K562 (cell line): ENCODE data around the gene ATP9B. TPM values are rescaled to one million over a fixed set of nuclear protein-coding genes. Genes with fewer than 3 reads are reported as not detected.

Source experiments
- BRD9 ChIP-seq: fragments of 450-650 bp; IDR thresholded peaks from 2 replicates; pipeline ENCODE4 v1.6.1; 2018; ENCODE audit warnings: low read depth; ENCODE audit not compliant: partially characterized antibody
- KAT2B ChIP-seq: IDR thresholded peaks from one replicate; pipeline ENCODE4 v1.6.1; 2012; ENCODE audit warnings: low read depth, mild to moderate bottlenecking, control low read depth, inconsistent platforms, low read length, moderate library complexity
- KDM1A ChIP-seq, 2 experiments: fragments of 450-650 bp; IDR thresholded peaks; 2 replicates each; pipeline ENCODE4 v1.6.1; 2016; ENCODE audit warnings: mild to moderate bottlenecking in 2 of 2
- KLF10 ChIP-seq: fragments of 250-450 bp; sonication (Bioruptor Pico); IDR thresholded peaks from 2 replicates; pipeline ENCODE4 v1.6.1; 2021; ENCODE audit warnings: matching md5 sums
- PRMT5 ChIP-seq: sonication (generic); formaldehyde crosslinking; IDR thresholded peaks from 2 replicates; pipeline ENCODE4 v1.5.0; 2020; ENCODE audit warnings: missing genetic modification reagents
- TAF9B ChIP-seq: fragments of 450-650 bp; IDR thresholded peaks from 2 replicates; pipeline ENCODE4 v1.6.1; 2018; ENCODE audit warnings: mild to moderate bottlenecking; ENCODE audit not compliant: partially characterized antibody
- TAL1 ChIP-seq: fragments of 450-650 bp; IDR thresholded peaks from 2 replicates; pipeline ENCODE4 v1.6.1; 2016; ENCODE audit warnings: mild to moderate bottlenecking
- TSC22D4 ChIP-seq: fragments of 450-650 bp; IDR thresholded peaks from 2 replicates; pipeline ENCODE4 v1.6.1; 2016; ENCODE audit warnings: missing genetic modification characterization, missing biosample characterization, control low read depth
- USF2 ChIP-seq: sonication (generic); formaldehyde crosslinking; IDR thresholded peaks from 2 replicates; pipeline ENCODE4 v1.5.0; 2020; ENCODE audit warnings: missing genetic modification reagents
- ZFP1 ChIP-seq: fragments of 450-650 bp; formaldehyde crosslinking; IDR thresholded peaks from 2 replicates; pipeline ENCODE4 v1.4.0; 2020; ENCODE audit warnings: mild to moderate bottlenecking, mixed read lengths
- polyA plus RNA-seq, 8 experiments: library from polyadenylated mRNA; depleted of rRNA in 4 of 8; stranded (reverse) in 5 of 8; unstranded in 3 of 8; fragments of >200 nt; fragmentation: Nextera tagmentation in 2 of 8; fragmentation: Illumina TruSeq in 1 of 8; extraction: Ambion mirVana in 2 of 8; extraction: Trizol in 1 of 8; gene quantifications; 2 replicates each; pipeline versions ENCODE4 v1.2.1 to v1.2.3, GENCODE V29; 2011 to 2014; ENCODE audit warnings: inconsistent platforms in 1 of 8, missing spikeins in 1 of 8
- total RNA-seq, 7 experiments: library from RNA; depleted of rRNA in 6 of 7; stranded (reverse); fragments of >200 nt in 6 of 7; fragmentation: Illumina TruSeq in 2 of 7; extraction: Trizol in 2 of 7; gene quantifications; 2 replicates each; pipeline versions ENCODE4 v1.2.1 to v1.2.3, GENCODE V29; 2011 to 2021; ENCODE audit warnings: low replicate concordance in 1 of 7
- TF ChIP-seq, protein P1 (sequence below), 2 experiments: fragments of 450-650 bp; IDR thresholded peaks; 2 replicates each; pipeline ENCODE4 v1.6.1; 2016; ENCODE audit warnings: mild to moderate bottlenecking in 2 of 2, borderline replicate concordance in 1 of 2, low read depth in 1 of 2, moderate library complexity in 1 of 2

The ATP9B gene
- total and polyA plus RNA-seq, 9 of the 15 experiments (the other 6 are each of a cell fraction or from before 2014, with no cell fraction given), result 0.66 to 13.2 (median 7.9) TPM

DNA sequence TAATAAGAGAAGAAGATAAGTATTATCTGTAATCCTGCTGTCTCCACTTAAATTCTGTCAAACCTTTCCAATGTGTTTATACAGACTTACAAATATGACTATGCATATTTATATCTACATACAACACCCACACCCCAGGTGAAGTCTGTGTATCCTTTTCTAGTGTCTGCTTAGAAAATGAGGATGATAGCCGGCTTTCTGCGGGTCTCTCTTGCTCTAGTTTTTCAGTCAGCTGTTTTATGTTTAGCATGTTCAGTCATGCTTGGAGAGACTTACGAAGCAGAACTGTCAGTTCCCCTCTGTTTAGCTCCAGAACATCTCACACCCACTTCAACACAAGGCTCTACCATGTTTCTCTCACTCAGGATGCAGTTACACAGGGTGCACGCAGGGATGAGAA is 189.3 kb downstream of the ATP9B start (continued):
- TF ChIP-seq ZFP1 (CRISPR knock-in tag) (no peak), PRMT5 (CRISPR knock-in tag) (no peak), BRD9 (no peak), TSC22D4 (tag) (no peak), KLF10 (no peak), TAL1 (peak; percentile 84), USF2 (CRISPR knock-in tag) (no peak), KAT2B (no peak), TAF9B (no peak), KDM1A (IDR thresholded peaks at IDR 0.05) (0 out of 4 replicates have a peak, but pooled peaks of 1 of the 2 experiments have one; percentile 32)
- TF ChIP-seq, protein P1, sequence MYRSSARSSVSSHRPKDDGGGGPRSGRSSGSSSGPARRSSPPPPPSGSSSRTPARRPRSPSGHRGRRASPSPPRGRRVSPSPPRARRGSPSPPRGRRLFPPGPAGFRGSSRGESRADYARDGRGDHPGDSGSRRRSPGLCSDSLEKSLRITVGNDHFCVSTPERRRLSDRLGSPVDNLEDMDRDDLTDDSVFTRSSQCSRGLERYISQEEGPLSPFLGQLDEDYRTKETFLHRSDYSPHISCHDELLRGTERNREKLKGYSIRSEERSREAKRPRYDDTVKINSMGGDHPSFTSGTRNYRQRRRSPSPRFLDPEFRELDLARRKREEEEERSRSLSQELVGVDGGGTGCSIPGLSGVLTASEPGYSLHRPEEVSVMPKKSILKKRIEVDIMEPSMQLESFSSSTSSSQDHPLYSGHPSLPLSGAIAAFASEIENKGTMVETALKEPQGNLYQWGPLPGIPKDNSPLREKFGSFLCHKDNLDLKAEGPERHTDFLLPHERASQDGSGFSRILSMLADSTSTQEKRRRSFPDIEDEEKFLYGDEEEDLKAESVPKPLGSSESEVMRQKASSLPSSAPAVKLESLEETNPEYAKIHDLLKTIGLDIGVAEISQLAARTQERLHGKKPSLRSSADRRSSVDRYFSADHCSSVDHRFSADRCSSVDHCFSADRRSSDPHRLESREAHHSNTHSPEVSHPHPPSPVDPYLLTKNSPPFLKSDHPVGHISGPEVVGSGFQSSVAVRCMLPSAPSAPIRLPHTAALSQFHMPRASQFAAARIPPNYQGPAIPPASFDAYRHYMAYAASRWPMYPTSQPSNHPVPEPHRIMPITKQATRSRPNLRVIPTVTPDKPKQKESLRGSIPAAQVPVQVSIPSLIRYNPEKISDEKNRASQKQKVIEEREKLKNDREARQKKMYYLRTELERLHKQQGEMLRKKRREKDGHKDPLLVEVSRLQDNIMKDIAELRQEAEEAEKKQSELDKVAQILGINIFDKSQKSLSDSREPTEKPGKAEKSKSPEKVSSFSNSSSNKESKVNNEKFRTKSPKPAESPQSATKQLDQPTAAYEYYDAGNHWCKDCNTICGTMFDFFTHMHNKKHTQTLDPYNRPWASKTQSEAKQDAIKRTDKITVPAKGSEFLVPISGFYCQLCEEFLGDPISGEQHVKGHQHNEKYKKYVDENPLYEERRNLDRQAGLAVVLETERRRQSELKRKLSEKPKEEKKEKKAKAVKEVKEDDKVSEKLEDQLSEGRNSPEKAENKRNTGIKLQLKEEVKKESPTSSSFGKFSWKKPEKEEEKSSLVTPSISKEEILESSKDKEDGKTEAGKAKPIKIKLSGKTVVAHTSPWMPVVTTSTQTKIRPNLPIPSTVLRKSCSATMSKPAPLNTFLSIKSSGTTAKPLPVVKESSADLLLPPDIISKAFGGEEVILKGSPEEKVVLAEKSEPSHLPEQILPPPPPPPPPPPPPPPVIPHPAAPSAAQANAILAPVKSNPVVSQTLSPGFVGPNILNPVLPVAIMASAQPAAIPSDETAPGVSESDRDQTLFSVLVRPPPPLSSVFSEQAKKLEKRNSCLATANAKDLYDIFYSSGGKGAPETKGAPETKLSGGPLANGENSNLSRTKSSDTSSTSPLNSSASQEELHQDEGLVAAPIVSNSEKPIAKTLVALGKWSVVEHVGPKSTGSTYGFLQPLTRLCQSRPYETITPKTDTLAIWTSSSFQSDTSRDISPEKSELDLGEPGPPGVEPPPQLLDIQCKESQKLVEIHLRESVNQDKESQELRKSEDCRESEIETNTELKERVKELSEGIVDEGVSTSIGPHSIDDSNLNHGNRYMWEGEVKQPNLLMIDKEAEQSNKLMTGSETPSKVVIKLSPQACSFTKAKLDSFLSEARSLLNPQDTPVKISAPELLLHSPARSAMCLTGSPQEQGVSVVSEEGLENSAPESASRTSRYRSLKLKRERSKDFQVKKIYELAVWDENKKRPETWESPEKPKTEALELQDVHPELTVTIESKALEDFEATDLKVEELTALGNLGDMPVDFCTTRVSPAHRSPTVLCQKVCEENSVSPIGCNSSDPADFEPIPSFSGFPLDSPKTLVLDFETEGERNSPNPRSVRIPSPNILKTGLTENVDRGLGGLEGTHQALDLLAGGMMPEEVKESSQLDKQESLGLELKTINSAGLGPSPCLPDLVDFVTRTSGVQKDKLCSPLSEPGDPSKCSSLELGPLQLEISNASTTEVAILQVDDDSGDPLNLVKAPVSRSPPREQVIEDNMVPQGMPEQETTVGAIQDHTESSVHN (IDR thresholded peaks at IDR 0.05; ENCODE audit: borderline replicate concordance in 1 of 2, low read depth in 1 of 2), result no peak
- TF ChIP-seq, all 486 proteins: peak for 26
